Mammary epithelial cell (primary cell): ENCODE data around the gene CASP6.

Source experiments
- EZH2 ChIP-seq: IDR thresholded peaks from 2 replicates; pipeline ENCODE4 v1.6.1; 2012; ENCODE audit warnings: low read length, inconsistent platforms, borderline replicate concordance
- TF ChIP-seq, protein P1 (sequence below), 2 donors: IDR thresholded peaks in 1 of 2; conservative IDR thresholded peaks in 1 of 2; 2 replicates each; pipeline ENCODE4 v1.5.1; 2011 to 2012; ENCODE audit warnings: inconsistent platforms in 2 of 2, low read length in 2 of 2, mild to moderate bottlenecking in 2 of 2, control low read depth in 1 of 2, low read depth in 1 of 2; ENCODE audit not compliant: insufficient read depth in 1 of 2; ENCODE audit errors: extremely low read depth in 1 of 2

DNA sequence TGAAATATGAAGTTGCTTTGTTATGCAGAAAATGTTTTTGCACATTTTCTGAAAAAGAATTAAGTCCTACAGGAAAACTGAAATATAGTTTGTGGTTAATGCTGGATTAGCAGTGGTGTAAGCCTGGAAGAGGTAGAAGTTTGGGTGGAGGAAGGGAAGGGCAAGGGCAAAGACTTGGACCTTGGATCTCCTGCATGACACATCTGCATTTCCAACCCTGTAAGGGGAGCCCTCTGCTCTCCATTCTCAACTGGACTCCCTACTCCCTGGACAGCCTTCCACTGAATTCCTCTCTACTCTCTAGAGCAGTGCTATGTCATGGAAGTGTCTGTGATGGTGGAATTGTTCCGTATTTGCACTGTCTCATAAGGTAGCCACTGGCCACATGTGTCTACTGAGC, 4.6 kb downstream of the CASP6 start:
- TF ChIP-seq, protein P1, sequence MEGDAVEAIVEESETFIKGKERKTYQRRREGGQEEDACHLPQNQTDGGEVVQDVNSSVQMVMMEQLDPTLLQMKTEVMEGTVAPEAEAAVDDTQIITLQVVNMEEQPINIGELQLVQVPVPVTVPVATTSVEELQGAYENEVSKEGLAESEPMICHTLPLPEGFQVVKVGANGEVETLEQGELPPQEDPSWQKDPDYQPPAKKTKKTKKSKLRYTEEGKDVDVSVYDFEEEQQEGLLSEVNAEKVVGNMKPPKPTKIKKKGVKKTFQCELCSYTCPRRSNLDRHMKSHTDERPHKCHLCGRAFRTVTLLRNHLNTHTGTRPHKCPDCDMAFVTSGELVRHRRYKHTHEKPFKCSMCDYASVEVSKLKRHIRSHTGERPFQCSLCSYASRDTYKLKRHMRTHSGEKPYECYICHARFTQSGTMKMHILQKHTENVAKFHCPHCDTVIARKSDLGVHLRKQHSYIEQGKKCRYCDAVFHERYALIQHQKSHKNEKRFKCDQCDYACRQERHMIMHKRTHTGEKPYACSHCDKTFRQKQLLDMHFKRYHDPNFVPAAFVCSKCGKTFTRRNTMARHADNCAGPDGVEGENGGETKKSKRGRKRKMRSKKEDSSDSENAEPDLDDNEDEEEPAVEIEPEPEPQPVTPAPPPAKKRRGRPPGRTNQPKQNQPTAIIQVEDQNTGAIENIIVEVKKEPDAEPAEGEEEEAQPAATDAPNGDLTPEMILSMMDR (conservative IDR thresholded peaks at IDR 0.05 in 1 of 2, IDR thresholded peaks at IDR 0.05 in 1 of 2; ENCODE audit: extremely low read depth in 1 of 2, insufficient read depth in 1 of 2, low read depth in 1 of 2, low read length in 2 of 2) = no peak
- TF ChIP-seq EZH2 = no peak
